Measurements from ENCODE around the gene KRT82. TPM values are rescaled to one million over a fixed set of nuclear protein-coding genes. Genes with fewer than 3 reads are reported as not detected.
A peak's percentile ranks its signal among the peaks of the same experiment; 100 is the strongest.

The KRT82 gene
- total RNA-seq, 1 donor from 2014 or later, result not detected

GRCh38 chr12:52378091-52378490 is 28.0 kb downstream of the KRT82 start:
- H3K9me3 ChIP-seq, result no peaks in the 10 kb centered on the region
- H3K27ac ChIP-seq, result no peak overlapping the region
- intact Hi-C loops (cut with DNase I), result no loop called here
- TF ChIP-seq, protein P1, sequence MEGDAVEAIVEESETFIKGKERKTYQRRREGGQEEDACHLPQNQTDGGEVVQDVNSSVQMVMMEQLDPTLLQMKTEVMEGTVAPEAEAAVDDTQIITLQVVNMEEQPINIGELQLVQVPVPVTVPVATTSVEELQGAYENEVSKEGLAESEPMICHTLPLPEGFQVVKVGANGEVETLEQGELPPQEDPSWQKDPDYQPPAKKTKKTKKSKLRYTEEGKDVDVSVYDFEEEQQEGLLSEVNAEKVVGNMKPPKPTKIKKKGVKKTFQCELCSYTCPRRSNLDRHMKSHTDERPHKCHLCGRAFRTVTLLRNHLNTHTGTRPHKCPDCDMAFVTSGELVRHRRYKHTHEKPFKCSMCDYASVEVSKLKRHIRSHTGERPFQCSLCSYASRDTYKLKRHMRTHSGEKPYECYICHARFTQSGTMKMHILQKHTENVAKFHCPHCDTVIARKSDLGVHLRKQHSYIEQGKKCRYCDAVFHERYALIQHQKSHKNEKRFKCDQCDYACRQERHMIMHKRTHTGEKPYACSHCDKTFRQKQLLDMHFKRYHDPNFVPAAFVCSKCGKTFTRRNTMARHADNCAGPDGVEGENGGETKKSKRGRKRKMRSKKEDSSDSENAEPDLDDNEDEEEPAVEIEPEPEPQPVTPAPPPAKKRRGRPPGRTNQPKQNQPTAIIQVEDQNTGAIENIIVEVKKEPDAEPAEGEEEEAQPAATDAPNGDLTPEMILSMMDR (IDR thresholded peaks at IDR 0.05), result no peak
- H3K27me3 ChIP-seq, result no peaks in the 10 kb centered on the region
- DNase-seq, result no peak
- no peak overlapping the region for H3K4me3 ChIP-seq
- ATAC-seq, result peak; percentile 12
- H3K4me1 ChIP-seq, result no peaks in the 10 kb centered on the region
- H3K36me3 ChIP-seq, result no peaks in the 10 kb centered on the region

DNA sequence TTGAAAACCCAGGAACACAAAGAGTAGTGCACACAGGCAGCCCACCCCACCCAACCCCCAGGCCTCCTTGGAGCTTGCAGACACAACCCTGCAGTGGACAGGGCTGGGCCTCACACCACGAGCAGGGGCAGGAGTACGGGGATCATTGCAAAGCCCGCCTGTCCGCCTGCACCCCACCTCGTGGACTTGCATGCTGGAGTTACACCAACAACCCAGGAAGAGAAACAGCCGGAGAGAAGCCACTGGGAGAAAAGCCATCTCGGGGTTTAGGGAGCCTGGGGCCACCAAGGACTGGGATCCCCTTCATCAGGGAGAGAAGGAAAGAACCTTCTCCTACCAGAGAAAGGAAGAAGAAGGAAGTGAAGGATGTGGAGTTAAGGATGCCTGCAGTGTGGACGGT is 28.9 kb downstream of the KRT82 start:
- intact Hi-C loops (cut with DNase I), result no loop called here
- TF ChIP-seq, protein P1 (IDR thresholded peaks at IDR 0.05), result no peak

DNA sequence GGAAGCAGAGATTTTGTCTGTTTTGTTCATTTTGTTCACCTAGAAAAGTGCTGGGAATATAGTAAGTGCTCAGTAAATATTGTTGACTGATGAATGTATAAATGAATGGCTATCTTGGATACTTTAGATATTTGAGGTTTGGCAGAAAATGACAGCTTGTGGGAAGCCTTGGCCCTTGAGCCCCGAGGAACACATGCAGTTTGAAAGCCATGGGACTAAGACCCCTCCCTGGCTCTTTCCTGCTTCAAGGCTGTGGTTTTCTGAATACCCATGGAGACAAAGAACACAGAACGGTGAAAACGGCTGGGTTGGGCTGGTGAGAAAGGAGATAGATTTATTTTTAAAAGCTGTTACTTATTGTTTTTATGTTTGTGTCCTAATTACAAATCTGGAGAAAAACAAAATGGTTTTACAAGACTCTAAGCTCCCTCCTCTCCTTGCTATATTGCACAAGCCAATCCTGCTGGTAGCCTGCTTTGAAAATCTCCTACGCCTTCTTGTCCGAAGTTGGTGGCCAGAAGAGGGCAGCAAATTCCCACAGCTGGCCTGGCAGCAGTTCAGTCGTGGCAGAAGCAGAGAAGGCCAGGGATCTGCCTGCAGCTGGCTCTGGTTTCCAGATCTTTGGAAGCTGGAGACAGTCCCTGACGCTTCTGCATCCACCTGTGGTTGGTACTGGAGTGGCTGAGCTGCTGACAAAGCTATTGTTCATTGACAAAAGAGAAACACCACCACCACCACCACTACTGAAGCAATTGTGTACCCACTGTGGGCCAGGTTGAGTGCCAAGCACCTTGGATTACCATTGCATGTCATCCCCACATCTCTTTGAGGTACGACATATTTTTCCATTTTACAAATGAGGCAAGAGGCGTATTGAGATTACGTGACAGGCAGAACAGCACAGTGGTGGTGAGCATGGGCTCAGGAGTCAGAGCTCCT is 33.6 kb downstream of the KRT82 start:
- TF ChIP-seq, protein P1 (IDR thresholded peaks at IDR 0.05), result peak; percentile 82
- Histone ChIP-seq H3K4me1 (no peaks in the 10 kb centered on the region), H3K27ac (peak overlapping the region; percentile 68), H3K36me3 (no peaks in the 10 kb centered on the region), H3K27me3 (no peaks in the 10 kb centered on the region), H3K9me3 (no peaks in the 10 kb centered on the region), H3K4me3 (no peak overlapping the region)
- DNase-seq, result peak; percentile 86
- peak; percentile 92 for ATAC-seq
- intact Hi-C loops (cut with DNase I), result no loop called here

More for the DNA sequence above, 28.9 kb downstream of the KRT82 start:
- no peaks in the 10 kb centered on the region for H3K4me1 ChIP-seq
- no peak overlapping the region for H3K27ac ChIP-seq
- H3K36me3 ChIP-seq, result no peaks in the 10 kb centered on the region
- DNase-seq (no peak), ATAC-seq (no peak)
- H3K27me3 ChIP-seq, result no peaks in the 10 kb centered on the region
- H3K4me3 ChIP-seq, result no peak overlapping the region
- H3K9me3 ChIP-seq, result no peaks in the 10 kb centered on the region

- DNase-seq, result no peak
- peak overlapping the region; percentile 68 for H3K27ac ChIP-seq
- TF ChIP-seq, protein P1 (IDR thresholded peaks at IDR 0.05), result no peak
- no peak for ATAC-seq
- H3K4me1 ChIP-seq, result no peaks in the 10 kb centered on the region
- H3K36me3 ChIP-seq, result no peaks in the 10 kb centered on the region
- H3K4me3 ChIP-seq, result no peak overlapping the region
- no peaks in the 10 kb centered on the region for H3K9me3 ChIP-seq
- intact Hi-C loops (cut with DNase I), result no loop called here
- no peaks in the 10 kb centered on the region for H3K27me3 ChIP-seq
Observed at GRCh38 chr12:52371716-52372115, 34.4 kb downstream of the KRT82 start.

DNA sequence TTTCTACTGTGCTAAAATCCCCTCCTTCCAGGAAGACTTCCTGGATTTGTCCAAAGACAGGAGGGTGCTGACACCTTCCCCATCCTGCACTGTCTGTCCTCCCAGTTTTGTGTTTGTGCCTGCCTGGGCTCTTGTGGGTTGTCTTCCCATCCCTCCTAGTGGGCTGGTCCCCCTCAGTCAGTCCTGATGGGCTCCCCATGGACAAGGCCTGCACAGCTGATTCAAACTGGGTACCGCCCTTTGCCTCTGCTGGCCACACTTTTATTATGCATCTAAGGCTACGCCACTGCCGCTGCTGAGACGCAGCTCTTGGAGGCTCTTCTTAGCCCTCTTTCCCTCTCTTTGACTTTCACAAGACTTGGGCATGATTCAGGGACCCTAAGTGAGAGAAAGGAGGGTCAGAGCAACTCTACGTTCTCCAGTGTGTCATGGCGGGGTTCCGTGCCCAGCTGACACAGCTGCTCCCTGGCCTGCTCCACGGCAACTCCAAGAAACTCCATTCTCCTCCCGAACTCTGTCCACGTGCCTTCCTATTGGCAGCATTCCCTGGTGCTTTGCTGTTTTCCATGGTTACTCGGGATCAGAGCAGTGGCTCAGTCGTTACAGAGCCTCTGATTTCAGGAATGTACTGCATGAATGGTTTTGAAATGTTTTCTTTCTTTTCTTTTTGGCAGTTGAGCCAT is 35.1 kb downstream of the KRT82 start:
- TF ChIP-seq, protein P1 (IDR thresholded peaks at IDR 0.05), result no peak
- intact Hi-C loops (cut with DNase I), result no loop called here
- no peaks in the 10 kb centered on the region for H3K4me1 ChIP-seq
- H3K4me3 ChIP-seq, result no peak overlapping the region
- ATAC-seq (no peak), DNase-seq (no peak)
- H3K9me3 ChIP-seq, result no peaks in the 10 kb centered on the region
- peak overlapping the region; percentile 68 for H3K27ac ChIP-seq
- no peaks in the 10 kb centered on the region for H3K36me3 ChIP-seq
- no peaks in the 10 kb centered on the region for H3K27me3 ChIP-seq

Data from upper lobe of right lung (tissue), 1 donor.